ENCODE results near the gene C1orf35.

The C1orf35 gene

DNA sequence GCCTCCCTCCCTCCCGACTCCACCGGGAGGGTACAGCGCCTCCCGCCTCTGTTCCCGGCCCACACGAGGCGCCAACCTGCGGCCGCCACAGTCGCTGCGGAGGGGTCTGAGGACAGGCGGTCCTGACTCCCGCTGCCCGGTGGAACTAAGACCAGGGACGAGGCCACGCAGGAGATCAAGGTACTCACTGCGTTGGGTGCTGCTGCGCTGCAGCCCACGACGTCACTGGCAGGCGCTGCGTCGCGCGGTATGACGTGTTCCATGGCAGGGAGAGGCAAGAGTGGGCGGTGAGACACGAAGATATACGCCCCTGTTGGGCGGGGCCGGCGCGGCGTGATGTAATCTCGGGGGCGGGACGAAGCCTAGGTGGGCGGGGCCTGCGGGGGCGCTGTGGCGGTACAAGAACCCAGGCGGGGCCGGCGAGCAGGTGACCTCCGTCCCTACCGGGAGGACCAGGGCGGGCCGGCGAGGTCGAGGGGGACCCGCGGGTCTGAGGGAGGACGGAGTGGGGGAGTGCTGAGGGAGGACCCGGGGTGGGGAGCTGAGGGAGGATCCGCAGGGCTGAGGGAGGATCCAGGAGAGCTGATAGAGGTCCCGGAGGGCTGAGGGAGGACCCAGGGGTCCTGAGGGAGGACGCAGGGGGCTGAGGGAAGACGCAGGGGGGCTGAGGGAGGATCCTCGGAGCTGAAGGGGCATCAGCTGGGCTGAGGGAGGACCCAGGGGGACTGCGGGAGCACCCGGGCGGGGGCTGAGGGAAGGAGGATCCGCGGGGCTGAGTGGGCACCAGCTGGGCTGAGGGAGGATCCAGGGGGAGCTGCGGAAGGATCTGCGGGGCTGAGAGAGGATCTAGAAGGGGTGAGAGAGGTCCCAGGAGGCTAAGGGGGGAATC, 6.2 kb upstream of the C1orf35 start, which contains the start of gene MRPL55:
TSS of gene MRPL55 (minus strand) at position 227 of the 889 bp plus-strand sequence. CDS start 1,039 bp downstream, outside the sequence.
- DNase-seq = peak; percentile 71

DNA sequence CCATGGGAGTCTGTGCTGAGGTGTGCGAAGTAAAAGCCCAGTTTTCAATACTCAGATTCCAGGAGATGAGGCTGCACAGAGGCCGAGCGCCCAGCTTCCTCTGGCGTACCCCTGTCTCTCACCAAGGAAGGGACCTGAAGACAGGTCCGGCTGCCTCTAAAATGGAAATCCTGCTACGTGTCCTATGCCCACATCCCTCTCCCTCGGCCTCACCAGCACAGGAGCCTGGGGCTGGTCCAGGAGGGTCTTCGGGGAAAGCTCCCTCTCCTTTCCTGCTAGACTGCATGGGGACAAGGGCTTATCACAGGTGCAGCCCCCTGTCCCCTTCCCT, 5.6 kb upstream of the C1orf35 start:
- no peak for DNase-seq

DNA sequence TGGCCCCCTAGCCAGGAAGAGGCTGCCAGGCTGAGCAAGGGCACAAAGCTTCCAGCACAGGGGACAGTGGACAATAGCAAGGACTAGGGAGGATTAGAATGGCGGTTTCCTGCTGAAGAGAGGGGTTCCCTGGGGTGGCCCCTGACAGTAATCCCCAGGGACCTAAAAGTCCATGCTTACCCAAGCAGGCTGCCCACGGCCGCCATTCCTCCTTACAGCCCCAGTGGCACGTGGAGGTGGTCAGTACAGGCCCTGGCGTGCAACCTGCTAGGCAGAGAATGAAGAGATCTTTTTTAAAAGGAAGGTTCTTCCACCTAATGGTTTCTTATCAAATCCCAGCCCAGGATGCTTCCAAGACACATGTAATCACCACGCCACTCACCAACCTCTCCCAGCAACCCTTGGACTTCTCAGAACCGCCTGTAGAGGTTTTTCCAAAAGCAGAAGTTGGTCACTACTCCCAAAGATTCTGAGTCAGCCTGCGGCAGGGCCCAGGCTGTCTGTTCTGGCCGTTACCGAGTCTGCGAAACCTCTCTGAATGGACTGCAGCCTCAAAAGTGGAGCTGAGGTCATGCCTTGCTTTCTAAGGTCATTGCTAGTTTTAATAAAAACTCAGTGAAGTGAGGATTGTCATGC, 5.0 kb upstream of the C1orf35 start:
- no peak for DNase-seq

DNA sequence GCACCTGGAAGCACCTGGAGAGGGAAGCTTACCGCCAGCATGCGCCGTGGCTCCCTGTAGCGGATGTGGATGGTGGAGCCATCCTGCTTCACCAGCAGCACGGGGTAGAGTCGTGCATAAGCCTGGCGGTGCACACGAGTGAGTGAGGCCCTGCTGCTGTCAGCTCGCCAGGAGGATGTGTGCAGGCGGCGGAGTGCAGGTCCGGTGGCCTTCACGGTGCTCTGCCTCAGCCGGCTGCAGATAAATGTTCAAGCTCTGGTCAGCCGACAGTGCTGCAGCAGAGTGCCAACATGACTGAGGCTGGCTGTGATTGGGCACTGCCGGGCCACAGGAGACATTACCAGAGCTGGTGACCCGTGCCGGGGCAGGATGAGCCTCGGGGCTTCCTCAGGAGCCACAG, 4.5 kb upstream of the C1orf35 start:
- DNase-seq = no peak

DNA sequence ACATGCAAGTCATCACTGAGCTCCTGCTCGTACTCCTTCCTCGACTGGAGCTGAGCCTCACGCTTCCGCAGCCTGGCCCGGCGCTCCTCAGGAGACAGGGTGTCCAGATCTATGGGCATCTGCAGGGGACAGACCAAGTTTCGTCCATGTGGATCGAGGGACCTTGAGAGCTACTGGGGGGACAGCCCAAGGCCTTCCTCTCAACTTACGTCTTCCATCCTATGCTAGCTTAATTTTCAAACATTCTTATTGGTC, 3.6 kb upstream of the C1orf35 start:
- no peak for DNase-seq

DNA sequence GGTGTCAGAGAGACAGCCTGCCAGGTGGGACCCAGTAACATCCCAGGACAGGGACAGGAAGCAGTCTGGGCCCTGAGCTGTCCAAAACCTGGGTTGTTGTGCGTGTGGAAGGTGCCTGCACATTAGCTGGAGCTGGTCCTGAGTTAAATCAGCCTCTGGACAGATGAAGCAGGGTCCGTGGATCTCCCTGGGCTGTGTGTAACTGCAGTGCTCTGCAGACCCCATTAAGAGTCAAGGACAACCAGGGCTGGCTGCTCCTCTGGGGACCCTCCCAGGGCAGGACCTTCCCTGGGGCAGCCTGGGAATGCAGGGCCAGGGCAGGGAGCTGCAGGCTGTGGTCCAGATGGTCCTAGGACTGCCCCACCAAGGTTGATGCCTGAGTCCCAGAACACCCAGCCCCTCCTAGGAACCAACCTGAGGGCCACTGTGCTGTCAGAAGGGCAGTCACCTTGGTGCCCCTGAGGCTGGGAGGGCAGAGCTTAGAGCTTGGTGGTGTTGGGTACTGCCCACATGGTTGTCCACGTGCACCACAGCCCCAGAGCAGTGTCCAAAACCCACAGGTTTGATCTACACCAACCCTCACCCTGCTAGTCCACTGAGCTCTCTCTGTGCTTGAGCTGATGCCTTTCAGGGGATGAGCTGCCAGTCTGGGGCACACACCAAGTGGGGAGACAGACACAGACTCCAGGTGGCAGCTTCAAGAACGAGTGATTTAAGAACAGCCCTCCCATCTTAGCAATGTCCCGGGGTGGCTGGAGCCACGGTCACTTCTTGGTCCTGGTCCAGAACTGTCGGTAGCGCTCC, 3.1 kb upstream of the C1orf35 start:
- DNase-seq = no peak

DNA sequence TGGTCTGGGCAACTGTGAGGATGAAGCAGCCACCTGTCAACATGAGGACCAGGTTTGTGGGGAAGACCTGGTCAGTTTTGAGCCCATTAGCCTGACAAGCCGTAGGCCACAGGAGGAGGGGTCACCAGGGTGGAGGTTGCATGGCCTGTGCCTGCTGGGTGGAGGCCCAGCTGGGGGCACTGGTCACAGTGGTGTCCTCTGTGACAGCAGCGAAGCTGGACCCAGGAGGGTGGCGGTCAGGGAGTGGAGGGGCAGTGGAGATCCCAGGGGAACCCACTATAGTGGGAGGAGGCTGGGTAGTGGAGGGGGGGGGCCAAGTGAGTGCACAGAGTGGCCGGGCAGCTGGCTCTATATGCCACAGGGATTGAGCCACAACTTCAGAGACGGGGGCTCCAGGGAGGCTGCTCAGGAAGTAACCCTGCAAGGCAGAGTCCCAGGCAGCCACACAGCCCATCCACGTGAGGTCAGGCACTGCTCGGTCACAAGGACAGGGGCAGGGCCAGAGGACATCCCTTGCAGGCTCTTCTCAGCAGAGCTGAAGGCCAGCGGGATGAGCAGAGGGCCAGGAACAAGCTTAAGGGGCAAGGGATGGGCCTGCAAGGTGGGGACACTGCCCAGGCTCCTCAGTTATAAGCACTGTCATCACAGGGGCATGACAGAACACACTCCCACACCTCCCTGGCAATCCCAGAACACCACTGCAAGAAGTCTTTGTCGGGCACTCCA, 2.3 kb upstream of the C1orf35 start:
- no peak for DNase-seq

DNA sequence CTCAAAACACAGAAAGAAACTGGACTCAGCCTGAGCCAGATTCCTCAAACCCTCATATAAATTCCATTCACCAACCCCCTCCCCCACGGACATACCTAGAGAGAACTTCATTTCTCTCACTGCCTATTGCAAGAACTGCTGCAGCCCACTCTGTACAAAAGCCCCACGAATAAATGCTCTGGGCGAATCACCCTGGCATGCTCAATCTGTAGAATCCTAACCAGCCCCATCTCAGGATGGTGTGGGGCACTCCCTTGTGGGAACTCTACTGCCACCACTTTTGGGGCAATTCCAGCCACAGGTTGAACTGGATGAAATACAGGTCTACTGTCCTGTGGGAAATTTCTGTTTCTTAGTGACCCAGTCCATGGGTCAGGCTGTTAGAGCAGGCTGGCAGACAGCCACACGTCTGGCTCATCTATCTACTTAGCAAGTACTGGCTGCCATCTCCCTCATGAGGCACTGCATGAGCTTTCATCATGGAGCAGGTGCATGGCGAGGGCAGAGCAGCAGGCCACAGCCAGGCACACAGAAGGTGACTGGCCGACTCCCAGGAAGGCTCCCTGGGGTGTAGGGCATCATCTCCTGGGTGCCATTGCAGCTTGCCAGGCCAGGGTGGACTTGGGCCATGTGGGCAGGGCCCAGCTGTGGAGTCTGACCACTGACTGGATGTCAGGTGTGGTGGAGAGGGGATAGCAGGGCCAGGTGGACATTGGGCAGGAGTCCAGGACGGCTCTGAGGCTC, 1.6 kb upstream of the C1orf35 start:
- no peak for DNase-seq

DNA sequence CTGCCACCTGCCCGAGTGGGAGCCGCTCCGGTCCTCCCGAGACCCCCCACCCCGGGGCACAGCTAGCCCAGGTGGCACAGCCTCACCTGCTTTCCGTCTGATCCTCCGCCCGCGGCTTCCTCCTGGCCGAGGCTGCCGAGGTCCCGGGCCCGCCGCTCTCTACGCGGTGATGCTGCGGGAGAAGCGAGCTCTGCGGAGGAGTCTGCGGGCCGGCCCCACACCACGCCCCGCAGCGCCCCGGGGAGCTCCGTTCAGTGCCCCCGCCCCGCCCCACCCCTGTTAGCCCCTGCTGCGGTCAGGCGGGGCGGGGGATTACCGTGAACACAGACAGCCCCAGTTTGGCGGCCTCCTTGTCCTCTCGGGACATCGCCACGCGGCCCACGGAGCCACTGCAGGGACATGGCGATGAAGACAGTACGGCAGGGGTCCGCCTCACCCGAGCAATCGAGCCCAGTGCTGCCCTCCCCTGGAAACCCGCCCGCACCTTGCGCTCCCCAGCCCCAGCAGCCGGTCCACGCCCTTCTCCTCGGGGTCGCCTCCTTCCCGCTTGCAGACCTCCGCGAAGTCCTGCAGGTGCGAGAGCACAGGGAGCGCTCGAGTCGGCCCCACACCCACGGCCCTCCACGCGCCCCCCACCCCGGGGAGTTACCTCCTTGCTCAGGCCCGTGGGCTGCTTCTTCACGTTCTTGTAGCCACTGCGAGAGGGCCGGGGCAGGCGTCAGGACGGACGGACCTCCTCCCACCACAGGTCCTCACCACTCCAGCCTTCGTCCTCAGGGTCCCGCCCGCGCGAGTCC, 933 bp downstream of the C1orf35 start:
- DNase-seq = no peak

DNA sequence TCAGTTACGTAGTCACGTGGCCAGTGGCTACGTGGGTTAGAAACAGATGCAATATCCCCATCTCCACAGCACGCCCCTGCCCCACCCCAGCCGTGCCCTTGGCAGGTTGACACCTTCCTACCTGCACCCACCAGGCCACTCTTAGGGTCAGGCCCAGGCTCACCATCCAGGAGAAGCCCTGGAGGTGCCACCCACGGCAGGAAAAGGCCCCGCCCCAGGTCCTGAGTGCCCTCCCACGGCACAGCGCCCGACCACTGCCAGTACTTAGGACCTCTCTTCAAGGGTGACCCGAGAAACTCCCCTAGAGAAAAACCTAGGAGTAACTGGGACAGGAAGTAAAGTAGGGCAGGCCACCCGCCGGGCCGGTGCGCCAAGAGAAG, 1.5 kb downstream of the C1orf35 start:
- no peak for DNase-seq

DNA sequence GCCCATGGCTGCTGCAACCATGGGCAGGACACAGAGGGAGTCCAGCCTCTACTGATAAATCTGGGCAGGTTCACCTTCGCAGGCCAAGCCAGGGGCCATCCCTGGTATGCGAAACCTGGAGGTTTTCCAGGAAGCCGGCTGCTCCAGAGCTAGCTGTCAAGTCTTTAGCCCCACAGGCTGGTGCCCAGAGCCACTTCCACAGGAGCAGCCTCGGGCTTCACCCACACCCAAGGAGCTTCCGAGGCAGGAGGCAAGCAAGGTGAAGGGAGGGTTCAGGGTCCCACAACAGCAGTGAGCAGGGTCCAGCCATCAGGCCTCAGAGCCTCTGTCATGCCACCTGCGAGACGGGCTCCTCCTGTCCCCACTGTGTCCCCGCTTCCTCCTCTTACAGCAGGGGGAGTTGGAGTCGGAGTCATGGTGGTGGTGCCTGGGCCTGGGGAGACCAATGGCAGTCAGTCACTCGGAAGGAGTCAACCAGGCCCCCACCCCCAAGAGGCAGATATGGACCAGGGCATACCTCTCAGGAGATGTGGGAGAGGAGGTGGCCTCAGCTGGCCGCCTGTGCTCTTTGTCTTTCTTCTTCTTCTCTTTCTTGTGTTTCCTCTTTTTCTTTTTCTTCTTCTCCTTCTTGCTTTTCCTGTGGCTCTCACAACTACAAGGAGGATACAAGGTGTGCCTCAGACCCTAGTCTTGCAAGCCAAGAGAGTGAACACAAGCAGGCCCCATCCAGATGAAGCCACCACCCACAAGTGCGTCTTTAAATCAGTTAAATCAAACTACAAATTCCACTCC, 2.1 kb downstream of the C1orf35 start:
- no peak for DNase-seq

DNA sequence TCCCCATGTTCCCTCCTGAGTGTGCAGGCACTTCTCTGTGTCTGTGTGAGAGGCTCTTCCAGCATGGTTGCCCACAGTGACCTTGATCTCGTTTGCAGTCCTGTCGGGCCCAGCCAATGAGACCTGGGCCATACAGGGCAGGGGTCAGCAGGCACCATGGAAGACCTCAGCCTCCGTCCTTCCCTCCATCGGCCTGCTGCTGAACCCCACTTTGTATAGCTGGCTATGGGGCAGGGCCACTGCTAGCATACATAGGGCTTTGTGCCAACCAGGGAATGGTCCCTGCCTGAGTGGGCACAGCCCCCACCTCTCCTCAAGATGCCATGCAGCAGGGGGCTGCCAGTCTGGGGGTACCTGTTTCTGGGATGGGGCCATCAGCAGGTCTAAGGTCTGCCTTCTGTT, 3.8 kb downstream of the C1orf35 start:
- DNase-seq = no peak

DNA sequence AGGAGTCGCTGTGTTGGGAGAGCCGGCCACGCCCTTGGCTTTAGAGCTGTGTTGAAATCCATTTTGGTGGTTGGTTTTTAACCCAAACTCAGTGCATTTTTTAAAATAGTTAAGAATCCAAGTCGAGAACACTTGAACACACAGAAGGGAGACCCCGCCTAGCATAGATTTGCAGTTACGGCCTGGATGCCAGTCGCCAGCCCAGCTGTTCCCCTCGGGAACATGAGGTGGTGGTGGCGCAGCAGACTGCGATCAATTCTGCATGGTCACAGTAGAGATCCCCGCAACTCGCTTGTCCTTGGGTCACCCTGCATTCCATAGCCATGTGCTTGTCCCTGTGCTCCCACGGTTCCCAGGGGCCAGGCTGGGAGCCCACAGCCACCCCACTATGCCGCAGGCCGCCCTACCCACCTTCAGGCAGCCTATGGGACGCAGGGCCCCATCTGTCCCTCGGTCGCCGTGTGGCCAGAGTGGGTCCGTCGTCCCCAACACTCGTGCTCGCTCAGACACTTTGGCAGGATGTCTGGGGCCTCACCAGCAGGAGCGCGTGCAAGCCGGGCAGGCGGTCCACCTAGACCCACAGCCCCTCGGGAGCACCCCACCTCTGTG, 4.7 kb downstream of the C1orf35 start:
- no peak for DNase-seq

DNA sequence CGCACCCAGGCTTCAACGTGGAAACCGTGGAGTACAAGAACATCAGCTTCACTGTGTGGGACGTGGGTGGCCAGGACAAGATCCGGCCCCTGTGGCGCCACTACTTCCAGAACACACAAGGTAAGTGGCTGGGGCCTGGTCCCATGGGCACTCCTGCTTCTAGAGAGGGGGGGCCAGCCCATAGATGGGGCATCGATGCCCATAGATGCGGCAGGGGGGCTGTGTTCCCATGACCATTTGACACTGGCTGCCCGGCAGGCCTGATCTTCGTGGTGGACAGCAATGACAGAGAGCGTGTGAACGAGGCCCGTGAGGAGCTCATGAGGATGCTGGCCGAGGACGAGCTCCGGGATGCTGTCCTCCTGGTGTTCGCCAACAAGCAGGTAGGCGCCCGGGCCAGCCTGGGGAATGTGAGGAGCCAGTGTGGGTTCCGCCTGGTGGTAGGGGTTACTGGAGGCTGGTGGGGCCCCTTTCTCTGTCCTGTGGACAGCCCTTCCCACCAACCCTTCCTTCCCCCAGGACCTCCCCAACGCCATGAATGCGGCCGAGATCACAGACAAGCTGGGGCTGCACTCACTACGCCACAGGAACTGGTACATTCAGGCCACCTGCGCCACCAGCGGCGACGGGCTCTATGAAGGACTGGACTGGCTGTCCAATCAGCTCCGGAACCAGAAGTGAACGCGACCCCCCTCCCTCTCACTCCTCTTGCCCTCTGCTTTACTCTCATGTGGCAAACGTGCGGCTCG, 5.6 kb downstream of the C1orf35 start:
- no peak for DNase-seq

DNA sequence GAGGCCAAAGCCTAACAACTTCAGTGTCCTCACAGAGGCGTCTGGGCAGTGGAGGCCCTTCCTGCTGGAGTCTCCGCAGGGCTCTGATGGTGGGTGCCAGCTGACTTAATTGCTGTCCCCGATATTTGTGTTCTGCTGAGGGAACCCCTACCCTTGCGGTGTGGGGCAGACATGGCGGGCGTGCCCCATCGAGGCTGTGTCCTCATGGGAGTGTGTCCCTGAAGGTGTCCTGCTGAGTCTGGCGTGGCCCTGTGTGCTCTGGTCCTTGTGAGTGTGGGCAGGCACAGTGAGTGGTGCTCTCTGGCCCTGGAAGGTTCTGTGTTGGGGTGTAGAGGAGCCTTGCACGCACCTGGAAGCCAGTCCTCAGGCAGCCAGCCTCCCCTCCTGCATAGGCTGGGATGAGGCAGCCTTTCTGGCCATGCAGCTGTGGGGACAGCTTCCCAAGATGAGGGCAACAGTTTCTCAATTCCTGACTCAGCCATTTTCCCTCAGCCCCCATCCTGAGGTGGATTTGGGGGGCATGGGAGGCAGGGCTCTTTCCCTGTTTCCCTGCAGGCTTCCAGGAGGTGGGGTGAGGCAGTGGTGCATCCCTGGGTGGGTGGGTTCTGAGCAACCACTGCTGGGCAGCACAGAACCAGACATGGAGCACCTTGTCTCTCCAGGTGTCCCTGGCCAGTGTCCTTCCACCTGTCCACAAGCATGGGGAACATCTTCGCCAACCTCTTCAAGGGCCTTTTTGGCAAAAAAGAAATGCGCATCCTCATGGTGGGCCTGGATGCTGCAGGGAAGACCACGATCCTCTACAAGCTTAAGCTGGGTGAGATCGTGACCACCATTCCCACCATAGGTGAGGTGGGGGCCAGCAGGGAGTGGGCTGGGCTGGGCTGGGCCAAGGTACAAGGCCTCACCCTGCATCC, 6.5 kb downstream of the C1orf35 start:
- DNase-seq = no peak

DNA sequence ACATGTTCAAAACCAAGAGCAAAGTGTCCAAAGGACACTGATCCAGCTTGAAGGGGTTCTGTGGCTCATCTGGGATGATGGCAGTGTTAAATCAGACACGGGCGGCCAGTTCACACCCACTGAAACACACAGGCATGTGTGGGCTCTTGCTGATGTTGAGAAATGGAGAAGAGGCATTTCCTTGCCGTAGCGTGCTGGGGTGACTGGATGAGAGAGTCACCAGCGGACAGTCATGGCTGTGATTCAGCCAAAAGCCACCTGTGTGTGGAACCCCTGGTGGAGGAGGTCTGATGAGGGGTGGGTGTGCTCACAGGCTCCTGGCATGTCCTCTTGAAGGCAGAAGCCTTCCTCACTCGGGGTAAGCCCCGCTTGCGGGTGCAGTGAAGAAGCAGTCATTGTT, 7.2 kb downstream of the C1orf35 start:
- DNase-seq = no peak

DNA sequence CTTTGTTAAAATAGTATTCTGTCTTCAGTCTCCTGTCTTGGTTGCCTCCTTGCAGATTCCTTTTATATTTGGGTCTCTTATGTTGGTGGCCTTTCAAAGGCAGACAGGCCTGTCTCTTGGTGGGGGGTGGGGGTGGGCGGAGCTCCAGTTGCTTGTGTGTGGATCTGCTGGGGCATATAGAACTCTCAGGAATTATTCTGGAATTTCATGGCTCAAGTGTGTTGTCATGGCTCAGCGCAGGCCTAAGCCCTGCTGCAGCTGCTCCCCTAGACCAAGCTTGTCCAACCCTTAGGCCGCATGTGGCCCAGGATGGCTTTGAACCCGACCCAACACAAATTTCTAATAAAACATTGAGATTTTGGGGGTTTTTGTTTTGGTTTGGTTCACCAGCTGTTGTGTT, 8.0 kb downstream of the C1orf35 start:
- no peak for DNase-seq

DNA sequence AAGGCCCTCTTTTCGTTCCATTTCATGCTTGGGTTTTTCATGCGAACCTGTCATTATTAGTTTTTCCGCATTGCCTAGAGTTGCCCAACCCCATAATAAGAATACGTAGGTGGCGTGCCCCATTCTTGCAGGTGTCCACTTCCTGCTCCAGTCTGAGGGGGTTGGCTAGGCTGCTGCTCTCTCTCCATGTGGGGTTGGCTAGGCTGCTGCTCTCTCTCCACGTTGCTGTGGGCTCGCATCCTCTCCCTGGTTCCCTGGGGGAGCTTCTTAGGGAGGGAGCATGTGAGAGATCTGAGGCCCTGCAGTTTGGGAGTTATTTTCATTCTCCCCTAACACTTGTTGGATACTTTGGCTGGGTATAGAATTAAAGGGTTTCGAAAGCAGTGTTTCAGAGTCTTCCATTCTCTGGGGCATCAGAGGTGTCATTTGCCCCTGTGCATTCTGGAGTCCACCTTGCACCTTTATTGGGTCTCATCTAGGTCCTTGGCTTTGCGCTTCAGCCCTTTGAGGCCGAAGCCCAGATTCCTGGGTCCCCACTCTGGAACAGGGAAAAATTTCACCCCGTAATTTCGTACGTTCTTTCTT, 8.6 kb downstream of the C1orf35 start:
- no peak for DNase-seq

Measured in NCI-H2081 treated with DMSO at 0.1 percent for 48 hours (cell line).